HepG2 (cell line): ENCODE measurements around the gene GHRHR. TPM values are rescaled to one million over a fixed set of nuclear protein-coding genes. Genes with fewer than 3 reads are reported as not detected.

Experiments
- ATAC-seq: fragments of 200-7000 bp; cut with Tn5 transposase; 3 replicates; pipeline ENCODE4 v1.9.1; 2020; ENCODE audit warnings: mild to moderate bottlenecking, moderate library complexity
- BruUV-seq: library from RNA; stranded (reverse); fragments of 400-500 nt; replicated peaks from 2 replicates; lab custom pipeline; 2021; lab: Mats Ljungman, UMichigan
- CTCF ChIA-PET: fragments of 300-600 bp; formaldehyde crosslinking; extraction: SDS; loops from one replicate; lab custom pipeline; 2021; ENCODE audit warnings: low total read pairs, inconsistent platforms, low intra/inter-chr PET ratio; lab: Yijun Ruan, JAX
- POLR2A ChIA-PET: fragments of 350-600 bp; sonication (Branson Sonifier 250); formaldehyde crosslinking; loops from one replicate; lab custom pipeline; 2020; ENCODE audit warnings: antibody characterized with exemption, inconsistent platforms; lab: Yijun Ruan, JAX
- DNase-seq: peaks from one replicate; pipeline ENCODE4 v3.0.0-alpha.2; 2015; ENCODE audit warnings: low spot score
- FAIRE-seq: peaks from 3 replicates; lab custom pipeline; 2011; peaks lifted over from hg19 to GRCh38; lab: Jason Lieb, UNC
- H2AFZ ChIP-seq: one replicate; pipeline ENCODE4 v1.6.1; 2011; ENCODE audit warnings: low read length, inconsistent platforms
- H3K27ac ChIP-seq: fragments of 300-600 bp; 3 replicates; pipeline ENCODE4 v1.8.0; 2011; ENCODE audit warnings: mixed run types, mild to moderate bottlenecking, mixed read lengths, low read length, inconsistent platforms; ENCODE audit not compliant: insufficient read depth; ENCODE audit errors: extremely low read length
- H3K27me3 ChIP-seq, 2 experiments: fragments of 200-600 bp in 1 of 2; 2 replicates in 1 of 2; 3 replicates in 1 of 2; pipeline versions ENCODE4 v1.6.0 to v1.8.0; 2011; ENCODE audit warnings: low read length in 2 of 2, mild to moderate bottlenecking in 2 of 2, moderate library complexity in 2 of 2, inconsistent platforms in 1 of 2; ENCODE audit not compliant: insufficient read depth in 2 of 2, control insufficient read depth in 1 of 2
- H3K36me3 ChIP-seq, 2 experiments: fragments of 200-600 bp in 1 of 2; replicated peaks in 1 of 2; 2 replicates in 1 of 2; 3 replicates in 1 of 2; pipeline versions ENCODE4 v1.5.1 to v1.8.0; 2011; ENCODE audit warnings: low read length in 2 of 2, inconsistent platforms in 1 of 2; ENCODE audit not compliant: insufficient read depth in 2 of 2, control insufficient read depth in 1 of 2
- H3K4me1 ChIP-seq: 2 replicates; pipeline ENCODE4 v1.5.1; 2012; ENCODE audit warnings: low read length, inconsistent platforms; ENCODE audit not compliant: insufficient read depth
- H3K4me2 ChIP-seq: 2 replicates; pipeline ENCODE4 v1.6.0; 2011; ENCODE audit warnings: low read depth, low read length, inconsistent platforms
- H3K4me3 ChIP-seq, 3 experiments: fragments of 200-600 bp in 1 of 3; sonication (generic), shearing (Covaris generic) in 1 of 3; replicated peaks in 1 of 3; 2 replicates each; pipeline ENCODE4 v1.5.1; 2011 to 2016; ENCODE audit warnings: low read length in 3 of 3, inconsistent platforms in 2 of 3, low read depth in 2 of 3, mild to moderate bottlenecking in 2 of 3, control low read depth in 1 of 3, mixed read lengths in 1 of 3; ENCODE audit not compliant: insufficient read depth in 1 of 3
- H3K79me2 ChIP-seq: one replicate; pipeline ENCODE4 v1.6.1; 2011; ENCODE audit warnings: low read length, inconsistent platforms; ENCODE audit not compliant: insufficient read depth
- H3K9ac ChIP-seq: 2 replicates; pipeline ENCODE4 v1.6.0; 2011; ENCODE audit warnings: mild to moderate bottlenecking, low read depth, low read length, inconsistent platforms; ENCODE audit not compliant: insufficient read depth
- H3K9me3 ChIP-seq: 2 replicates; pipeline ENCODE4 v1.5.1; 2012; ENCODE audit warnings: mild to moderate bottlenecking, low read length
- H4K20me1 ChIP-seq: 2 replicates; pipeline ENCODE4 v1.6.0; 2011; ENCODE audit warnings: inconsistent platforms, mild to moderate bottlenecking, low read length, moderate library complexity; ENCODE audit not compliant: insufficient read depth
- DBP ChIP-seq: sonication (generic); formaldehyde crosslinking; IDR thresholded peaks from 2 replicates; pipeline ENCODE4 v1.4.0; 2020; ENCODE audit warnings: missing genetic modification reagents; ENCODE audit errors: not compliant biosample characterization
- WGBS: methylation state at CpG from one replicate; pipeline ENCODE4 v1.1.6; 2017; ENCODE audit warnings: low lambda C conversion rate; 5-methylcytosine and 5-hydroxymethylcytosine counted together
- in situ Hi-C: cut with HindIII; loops from 2 replicates; pipeline ENCODE4 v1.10.0; 2017; ENCODE audit warnings: low pct_unique_long_range_greater_than_20kb; ENCODE audit not compliant: extremely low pct_ligation_motif_present
- intact Hi-C: fragments of 100-400 bp; cut with micrococcal nuclease; formaldehyde crosslinking; loops from one replicate; pipeline ENCODE4 v1.10.0; 2022; ENCODE audit not compliant: unreplicated experiment
- polyA plus RNA-seq, 8 experiments: library from polyadenylated mRNA; depleted of rRNA in 3 of 8; stranded (reverse) in 7 of 8; unstranded in 1 of 8; fragments of >200 nt; fragmentation: Illumina TruSeq in 4 of 8; extraction: Trizol in 4 of 8; gene quantifications; 2 replicates each; pipeline versions ENCODE4 v1.2.1 to v1.2.3, GENCODE V29; 2011 to 2016; ENCODE audit warnings: low read depth in 4 of 8, missing spikeins in 1 of 8, mixed read lengths in 1 of 8; ENCODE audit not compliant: insufficient read depth in 1 of 8
- total RNA-seq, 5 experiments: library from RNA; depleted of rRNA; stranded (reverse); fragments of >200 nt; fragmentation: Illumina TruSeq; extraction: Trizol; gene quantifications; 2 replicates each; pipeline ENCODE4 v1.2.3, GENCODE V29; 2016; ENCODE audit warnings: low read depth in 1 of 5
- TF ChIP-seq, protein P1 (sequence below): sonication (generic); formaldehyde crosslinking; IDR thresholded peaks from 2 replicates; pipeline ENCODE4 v1.5.1; 2020; ENCODE audit warnings: mild to moderate bottlenecking, missing genetic modification reagents, moderate library complexity

GHRHR gene
- total and polyA plus RNA-seq, 2 of the 13 experiments (the other 11 are each of a cell fraction or from before 2014, with no cell fraction given), result not detected

- H4K20me1 ChIP-seq, result no peaks in the 10 kb centered on the region
- TF ChIP-seq, protein P1, sequence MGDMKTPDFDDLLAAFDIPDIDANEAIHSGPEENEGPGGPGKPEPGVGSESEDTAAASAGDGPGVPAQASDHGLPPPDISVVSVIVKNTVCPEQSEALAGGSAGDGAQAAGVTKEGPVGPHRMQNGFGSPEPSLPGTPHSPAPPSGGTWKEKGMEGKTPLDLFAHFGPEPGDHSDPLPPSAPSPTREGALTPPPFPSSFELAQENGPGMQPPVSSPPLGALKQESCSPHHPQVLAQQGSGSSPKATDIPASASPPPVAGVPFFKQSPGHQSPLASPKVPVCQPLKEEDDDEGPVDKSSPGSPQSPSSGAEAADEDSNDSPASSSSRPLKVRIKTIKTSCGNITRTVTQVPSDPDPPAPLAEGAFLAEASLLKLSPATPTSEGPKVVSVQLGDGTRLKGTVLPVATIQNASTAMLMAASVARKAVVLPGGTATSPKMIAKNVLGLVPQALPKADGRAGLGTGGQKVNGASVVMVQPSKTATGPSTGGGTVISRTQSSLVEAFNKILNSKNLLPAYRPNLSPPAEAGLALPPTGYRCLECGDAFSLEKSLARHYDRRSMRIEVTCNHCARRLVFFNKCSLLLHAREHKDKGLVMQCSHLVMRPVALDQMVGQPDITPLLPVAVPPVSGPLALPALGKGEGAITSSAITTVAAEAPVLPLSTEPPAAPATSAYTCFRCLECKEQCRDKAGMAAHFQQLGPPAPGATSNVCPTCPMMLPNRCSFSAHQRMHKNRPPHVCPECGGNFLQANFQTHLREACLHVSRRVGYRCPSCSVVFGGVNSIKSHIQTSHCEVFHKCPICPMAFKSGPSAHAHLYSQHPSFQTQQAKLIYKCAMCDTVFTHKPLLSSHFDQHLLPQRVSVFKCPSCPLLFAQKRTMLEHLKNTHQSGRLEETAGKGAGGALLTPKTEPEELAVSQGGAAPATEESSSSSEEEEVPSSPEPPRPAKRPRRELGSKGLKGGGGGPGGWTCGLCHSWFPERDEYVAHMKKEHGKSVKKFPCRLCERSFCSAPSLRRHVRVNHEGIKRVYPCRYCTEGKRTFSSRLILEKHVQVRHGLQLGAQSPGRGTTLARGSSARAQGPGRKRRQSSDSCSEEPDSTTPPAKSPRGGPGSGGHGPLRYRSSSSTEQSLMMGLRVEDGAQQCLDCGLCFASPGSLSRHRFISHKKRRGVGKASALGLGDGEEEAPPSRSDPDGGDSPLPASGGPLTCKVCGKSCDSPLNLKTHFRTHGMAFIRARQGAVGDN, result peak; percentile 2; the same call in 1 of the 2 replicates
- no peak for TF ChIP-seq DBP
- H3K4me2 ChIP-seq, result no peak overlapping the region
- ChIA-PET CTCF (no interaction called here), POLR2A (no interaction called here)
- FAIRE-seq (no peak), ATAC-seq (no peak; the same call in 2 of the 3 replicates), DNase-seq (no peak)
- H3K36me3 ChIP-seq, result no peaks in the 10 kb centered on the region
- no peak overlapping the region for H2AFZ ChIP-seq
- no TSS peak for BruUV-seq
- in situ Hi-C loops, result loop anchor here (25.0 kb wide), 1 partner anchor 748 kb away; no protein-coding TSS in a partner anchor
- WGBS, result 33% methylated on average over 6 of the region's 16 CpGs
- intact Hi-C loops, result no loop called here
- H3K4me3 ChIP-seq, result no peak overlapping the region
- H3K79me2 ChIP-seq, result no peaks in the 10 kb centered on the region
- H3K27me3 ChIP-seq, result peaks cover 0 to 1% of the 10 kb centered on the region in 2 experiments; a peak in 1 of 5 replicates
- peaks cover 15% of the 10 kb centered on the region for H3K4me1 ChIP-seq
- H3K9ac ChIP-seq, result no peak overlapping the region
- H3K9me3 ChIP-seq, result no peaks in the 10 kb centered on the region
- no peak overlapping the region for H3K27ac ChIP-seq
These were observed 25.5 kb downstream of the GHRHR start for GRCh38 chr7:30989008-30989823.
